Ishikawa (cell line): ENCODE measurements around the gene LIPN.

Experiments used
- CEBPB ChIP-seq: IDR thresholded peaks from 2 replicates; pipeline ENCODE4 v1.6.1; 2012
- CREB1 ChIP-seq: IDR thresholded peaks from 2 replicates; pipeline ENCODE4 v1.6.1; 2012; ENCODE audit warnings: low read depth
- EGR1 ChIP-seq: IDR thresholded peaks from 2 replicates; pipeline ENCODE4 v1.6.1; 2012
- EP300 ChIP-seq: IDR thresholded peaks from 2 replicates; pipeline ENCODE4 v1.6.1; 2012; ENCODE audit warnings: borderline replicate concordance
- FOXM1 ChIP-seq: IDR thresholded peaks from 2 replicates; pipeline ENCODE4 v1.6.1; 2012; ENCODE audit warnings: low read depth, borderline replicate concordance
- NFIC ChIP-seq: IDR thresholded peaks from 2 replicates; pipeline ENCODE4 v1.6.1; 2012
- RAD21 ChIP-seq: IDR thresholded peaks from 2 replicates; pipeline ENCODE4 v1.6.1; 2012; ENCODE audit warnings: low read depth
- TAF1 ChIP-seq: IDR thresholded peaks from 2 replicates; pipeline ENCODE4 v1.6.1; 2012; ENCODE audit warnings: low read depth, mild to moderate bottlenecking
- TCF12 ChIP-seq: IDR thresholded peaks from 2 replicates; pipeline ENCODE4 v1.6.1; 2012; ENCODE audit warnings: low read depth
- TEAD4 ChIP-seq: IDR thresholded peaks from 2 replicates; pipeline ENCODE4 v1.6.1; 2012
- USF1 ChIP-seq: IDR thresholded peaks from 2 replicates; pipeline ENCODE4 v1.6.1; 2012
- YY1 ChIP-seq: IDR thresholded peaks from 2 replicates; pipeline ENCODE4 v1.6.1; 2012; ENCODE audit warnings: low read depth
- ZBTB7A ChIP-seq: IDR thresholded peaks from 2 replicates; pipeline ENCODE4 v1.6.1; 2012; ENCODE audit warnings: low read depth
- TF ChIP-seq, protein P1 (sequence below): IDR thresholded peaks from 2 replicates; pipeline ENCODE4 v1.6.1; 2012; ENCODE audit warnings: low read depth, mild to moderate bottlenecking
- TF ChIP-seq, protein P2 (sequence below): IDR thresholded peaks from 2 replicates; pipeline ENCODE4 v1.6.1; 2012

Gene LIPN

GRCh38 chr10:88764110-88764509 is 4.3 kb downstream of the LIPN start:
- TF ChIP-seq TCF12 = no peak

- TF ChIP-seq TEAD4 = no peak
- no peak for TF ChIP-seq TCF12
- no peak for TF ChIP-seq RAD21
- no peak for TF ChIP-seq YY1
- no peak for TF ChIP-seq NFIC
- no peak for TF ChIP-seq CEBPB
- no peak for TF ChIP-seq FOXM1
- no peak for TF ChIP-seq USF1
- no peak for TF ChIP-seq CREB1
- TF ChIP-seq ZBTB7A = no peak
- TF ChIP-seq, protein P1, sequence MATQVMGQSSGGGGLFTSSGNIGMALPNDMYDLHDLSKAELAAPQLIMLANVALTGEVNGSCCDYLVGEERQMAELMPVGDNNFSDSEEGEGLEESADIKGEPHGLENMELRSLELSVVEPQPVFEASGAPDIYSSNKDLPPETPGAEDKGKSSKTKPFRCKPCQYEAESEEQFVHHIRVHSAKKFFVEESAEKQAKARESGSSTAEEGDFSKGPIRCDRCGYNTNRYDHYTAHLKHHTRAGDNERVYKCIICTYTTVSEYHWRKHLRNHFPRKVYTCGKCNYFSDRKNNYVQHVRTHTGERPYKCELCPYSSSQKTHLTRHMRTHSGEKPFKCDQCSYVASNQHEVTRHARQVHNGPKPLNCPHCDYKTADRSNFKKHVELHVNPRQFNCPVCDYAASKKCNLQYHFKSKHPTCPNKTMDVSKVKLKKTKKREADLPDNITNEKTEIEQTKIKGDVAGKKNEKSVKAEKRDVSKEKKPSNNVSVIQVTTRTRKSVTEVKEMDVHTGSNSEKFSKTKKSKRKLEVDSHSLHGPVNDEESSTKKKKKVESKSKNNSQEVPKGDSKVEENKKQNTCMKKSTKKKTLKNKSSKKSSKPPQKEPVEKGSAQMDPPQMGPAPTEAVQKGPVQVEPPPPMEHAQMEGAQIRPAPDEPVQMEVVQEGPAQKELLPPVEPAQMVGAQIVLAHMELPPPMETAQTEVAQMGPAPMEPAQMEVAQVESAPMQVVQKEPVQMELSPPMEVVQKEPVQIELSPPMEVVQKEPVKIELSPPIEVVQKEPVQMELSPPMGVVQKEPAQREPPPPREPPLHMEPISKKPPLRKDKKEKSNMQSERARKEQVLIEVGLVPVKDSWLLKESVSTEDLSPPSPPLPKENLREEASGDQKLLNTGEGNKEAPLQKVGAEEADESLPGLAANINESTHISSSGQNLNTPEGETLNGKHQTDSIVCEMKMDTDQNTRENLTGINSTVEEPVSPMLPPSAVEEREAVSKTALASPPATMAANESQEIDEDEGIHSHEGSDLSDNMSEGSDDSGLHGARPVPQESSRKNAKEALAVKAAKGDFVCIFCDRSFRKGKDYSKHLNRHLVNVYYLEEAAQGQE = no peak
- TF ChIP-seq, protein P2, sequence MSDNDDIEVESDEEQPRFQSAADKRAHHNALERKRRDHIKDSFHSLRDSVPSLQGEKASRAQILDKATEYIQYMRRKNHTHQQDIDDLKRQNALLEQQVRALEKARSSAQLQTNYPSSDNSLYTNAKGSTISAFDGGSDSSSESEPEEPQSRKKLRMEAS = no peak
- TF ChIP-seq TAF1 = no peak
- no peak for TF ChIP-seq EP300
- no peak for TF ChIP-seq EGR1
These were observed 6.0 kb downstream of the LIPN start for GRCh38 chr10:88765816-88766215.

DNA sequence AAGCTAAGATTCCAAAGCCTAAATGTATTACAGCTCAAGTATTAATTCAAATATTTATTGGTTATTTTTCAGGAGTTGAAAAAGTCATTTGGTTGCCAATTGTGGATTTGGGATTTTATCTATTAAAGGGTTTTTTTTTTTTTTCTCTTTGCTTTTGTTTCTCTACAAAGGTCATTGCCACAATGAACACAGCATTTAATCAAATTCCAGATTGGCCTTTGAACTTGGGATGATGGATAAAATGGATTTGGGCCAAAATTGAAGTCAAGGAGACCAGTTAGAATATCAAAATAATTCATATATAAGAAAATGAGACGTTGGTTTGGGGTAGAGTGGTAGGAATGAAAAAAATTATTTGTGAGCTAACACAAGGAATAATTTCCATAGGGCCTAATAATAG is 9.6 kb downstream of the LIPN start:
- TF ChIP-seq FOXM1 = no peak

DNA sequence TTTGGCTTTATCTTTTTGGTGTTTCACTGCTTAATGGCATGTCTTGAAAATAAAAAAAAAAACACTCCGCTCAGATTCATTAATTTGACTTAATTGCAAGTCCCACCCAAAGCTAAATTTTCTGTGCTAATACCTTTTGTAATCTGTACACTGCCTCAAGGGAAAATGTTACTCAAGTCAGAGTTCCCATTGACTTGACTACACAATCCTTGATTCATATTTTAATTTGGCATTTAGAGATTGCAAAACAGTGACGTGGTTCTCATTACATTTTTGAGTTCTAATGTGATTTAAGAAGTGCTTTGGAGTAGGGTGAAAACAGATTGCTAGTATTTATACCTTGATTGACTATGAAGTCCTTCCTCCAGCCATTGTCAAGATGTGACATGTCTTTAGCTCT is 21.4 kb downstream of the LIPN start:
- no peak for TF ChIP-seq FOXM1
- no peak for TF ChIP-seq CREB1
- TF ChIP-seq, protein P1 = no peak
- TF ChIP-seq TAF1 = no peak
- TF ChIP-seq TCF12 = no peak
- no peak for TF ChIP-seq USF1
- no peak for TF ChIP-seq ZBTB7A
- TF ChIP-seq RAD21 = no peak
- TF ChIP-seq EGR1 = no peak
- no peak for TF ChIP-seq TEAD4
- no peak for TF ChIP-seq YY1

DNA sequence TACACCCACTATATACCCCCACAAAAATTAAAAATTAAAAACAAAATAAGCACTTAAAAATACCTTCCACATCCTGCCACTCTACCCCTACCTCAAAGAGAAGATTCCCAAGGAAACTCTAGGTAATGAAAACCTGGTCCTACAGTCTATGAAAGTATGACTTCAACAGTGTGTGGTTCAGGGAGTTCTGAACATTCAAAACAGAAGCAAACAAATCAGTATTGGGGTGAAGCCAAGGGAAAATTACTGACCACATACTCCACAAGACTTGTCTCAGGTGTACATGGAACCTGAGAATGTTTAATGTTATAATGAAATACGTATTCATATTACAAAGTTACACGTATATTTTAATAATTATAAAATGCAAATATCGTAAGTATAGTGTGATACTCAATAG is 22.4 kb downstream of the LIPN start:
- TF ChIP-seq ZBTB7A = no peak
- no peak for TF ChIP-seq NFIC

DNA sequence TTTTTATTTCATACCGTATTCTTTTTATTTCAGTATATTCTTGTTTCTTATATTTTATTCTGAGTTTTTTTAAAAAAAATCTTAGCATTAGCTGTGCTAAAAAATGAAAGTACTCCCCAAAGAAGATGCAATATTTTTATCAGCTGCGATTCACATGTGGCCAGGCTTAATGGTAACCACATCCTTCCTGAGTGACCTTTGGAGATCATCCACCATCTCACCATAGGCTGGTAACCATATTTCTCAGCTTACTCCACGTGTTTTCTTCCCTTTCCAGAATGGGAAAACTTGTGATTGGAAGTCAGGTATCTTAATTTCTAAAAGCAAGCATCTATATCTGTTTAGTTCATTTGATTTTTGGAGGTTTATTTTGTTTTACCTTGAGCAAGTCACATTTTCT is 23.9 kb downstream of the LIPN start:
- TF ChIP-seq, protein P1 = no peak
- TF ChIP-seq EGR1 (no peak), ZBTB7A (no peak), TCF12 (no peak), RAD21 (no peak), YY1 (no peak), EP300 (no peak), USF1 (no peak), NFIC (no peak), CREB1 (no peak), TAF1 (no peak), TEAD4 (no peak), CEBPB (no peak), FOXM1 (no peak)
- TF ChIP-seq, protein P2 = no peak
